PC-9 (cell line): Measurements from ENCODE around the gene SARS1.

Experiments used
- CTCF ChIP-seq: fragments of 200-600 bp; sonication (generic); conservative IDR thresholded peaks from 2 replicates; pipeline ENCODE4 v1.6.1; 2017; ENCODE audit warnings: mixed run types, antibody characterized with exemption, mild to moderate bottlenecking, moderate library complexity
- EZH2 ChIP-seq: fragments of 200-600 bp; sonication (generic); IDR thresholded peaks from 2 replicates; pipeline ENCODE4 v1.8.0; 2017; ENCODE audit warnings: antibody characterized with exemption, low read depth

GRCh38 chr1:109197158-109198042, 16.3 kb upstream of the SARS1 start:
- TF ChIP-seq CTCF (no peak), EZH2 (no peak)
